ENCODE results near the gene ZFPM1. TPM values are rescaled to one million over a fixed set of nuclear protein-coding genes. Genes with fewer than 3 reads are reported as not detected.

The ZFPM1 gene
- total RNA-seq, 1 donor from 2014 or later = 35.0 TPM

DNA sequence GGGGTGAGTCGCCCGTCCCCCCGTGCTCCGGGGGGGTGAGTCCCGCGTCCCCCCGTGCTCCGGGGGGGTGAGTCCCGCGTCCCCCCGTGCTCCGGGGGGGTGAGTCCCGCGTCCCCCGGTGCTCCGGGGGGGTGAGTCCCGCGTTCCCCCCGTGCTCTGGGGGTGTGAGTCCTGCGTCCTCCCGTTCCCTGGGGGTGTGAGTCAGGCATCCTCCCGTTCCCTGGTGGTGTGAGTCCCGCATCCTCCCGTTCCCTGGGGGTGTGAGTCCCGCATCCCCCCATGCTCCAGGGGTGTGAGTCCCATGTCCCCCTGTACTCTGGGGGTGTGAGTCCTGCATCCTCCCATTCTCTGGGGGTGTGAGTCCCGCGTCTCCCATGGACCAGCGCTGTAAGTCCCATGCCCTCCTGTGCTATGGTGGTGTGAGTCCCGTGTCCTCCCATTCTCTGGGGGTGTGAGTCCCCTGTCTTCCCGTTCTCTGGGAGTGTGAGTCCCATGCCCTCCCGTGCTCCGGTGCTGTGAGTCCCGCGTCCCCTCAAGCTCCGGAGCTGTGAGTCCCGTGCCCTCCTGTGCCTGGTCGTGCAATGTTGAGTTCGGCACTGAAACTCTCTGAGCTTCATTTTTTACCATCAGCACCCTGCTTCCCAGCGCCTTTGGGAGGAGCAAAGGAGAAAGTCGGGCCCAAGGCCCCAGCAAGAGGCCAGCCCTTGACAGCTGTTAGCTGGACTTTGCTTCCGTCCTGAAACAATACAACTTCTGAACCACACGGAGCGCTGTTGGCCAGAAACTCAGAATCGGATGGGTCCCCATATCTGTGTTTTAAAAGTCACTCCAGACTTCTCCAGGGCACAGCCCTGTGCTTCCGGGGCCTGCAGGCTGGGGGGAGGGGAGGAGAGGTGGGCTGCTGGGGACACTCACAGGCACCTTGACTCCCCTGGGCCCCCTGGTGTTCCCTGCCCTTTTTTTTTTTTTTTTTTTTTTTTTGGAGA lies 105.7 kb downstream of the ZFPM1 start:
- Mint-ChIP-seq H3K27me3 (peaks cover 13% of the 10 kb centered on the region), H3K36me3 (ENCODE audit: low read depth) (no peaks in the 10 kb centered on the region), H3K4me3 (no peak overlapping the region), H3K4me1 (peaks cover 5% of the 10 kb centered on the region), H3K9me3 (peaks cover 4% of the 10 kb centered on the region), H3K27ac (no peak overlapping the region)
- TF ChIP-seq, protein P1, sequence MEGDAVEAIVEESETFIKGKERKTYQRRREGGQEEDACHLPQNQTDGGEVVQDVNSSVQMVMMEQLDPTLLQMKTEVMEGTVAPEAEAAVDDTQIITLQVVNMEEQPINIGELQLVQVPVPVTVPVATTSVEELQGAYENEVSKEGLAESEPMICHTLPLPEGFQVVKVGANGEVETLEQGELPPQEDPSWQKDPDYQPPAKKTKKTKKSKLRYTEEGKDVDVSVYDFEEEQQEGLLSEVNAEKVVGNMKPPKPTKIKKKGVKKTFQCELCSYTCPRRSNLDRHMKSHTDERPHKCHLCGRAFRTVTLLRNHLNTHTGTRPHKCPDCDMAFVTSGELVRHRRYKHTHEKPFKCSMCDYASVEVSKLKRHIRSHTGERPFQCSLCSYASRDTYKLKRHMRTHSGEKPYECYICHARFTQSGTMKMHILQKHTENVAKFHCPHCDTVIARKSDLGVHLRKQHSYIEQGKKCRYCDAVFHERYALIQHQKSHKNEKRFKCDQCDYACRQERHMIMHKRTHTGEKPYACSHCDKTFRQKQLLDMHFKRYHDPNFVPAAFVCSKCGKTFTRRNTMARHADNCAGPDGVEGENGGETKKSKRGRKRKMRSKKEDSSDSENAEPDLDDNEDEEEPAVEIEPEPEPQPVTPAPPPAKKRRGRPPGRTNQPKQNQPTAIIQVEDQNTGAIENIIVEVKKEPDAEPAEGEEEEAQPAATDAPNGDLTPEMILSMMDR (IDR thresholded peaks at IDR 0.05) = no peak
- intact Hi-C loops (cut with micrococcal nuclease) = no loop called here
- ChIA-PET POLR2A (no interaction called here), CTCF (no interaction called here)
- peak; percentile 47 for ATAC-seq (ENCODE audit: low read depth)
- no peak for DNase-seq

DNA sequence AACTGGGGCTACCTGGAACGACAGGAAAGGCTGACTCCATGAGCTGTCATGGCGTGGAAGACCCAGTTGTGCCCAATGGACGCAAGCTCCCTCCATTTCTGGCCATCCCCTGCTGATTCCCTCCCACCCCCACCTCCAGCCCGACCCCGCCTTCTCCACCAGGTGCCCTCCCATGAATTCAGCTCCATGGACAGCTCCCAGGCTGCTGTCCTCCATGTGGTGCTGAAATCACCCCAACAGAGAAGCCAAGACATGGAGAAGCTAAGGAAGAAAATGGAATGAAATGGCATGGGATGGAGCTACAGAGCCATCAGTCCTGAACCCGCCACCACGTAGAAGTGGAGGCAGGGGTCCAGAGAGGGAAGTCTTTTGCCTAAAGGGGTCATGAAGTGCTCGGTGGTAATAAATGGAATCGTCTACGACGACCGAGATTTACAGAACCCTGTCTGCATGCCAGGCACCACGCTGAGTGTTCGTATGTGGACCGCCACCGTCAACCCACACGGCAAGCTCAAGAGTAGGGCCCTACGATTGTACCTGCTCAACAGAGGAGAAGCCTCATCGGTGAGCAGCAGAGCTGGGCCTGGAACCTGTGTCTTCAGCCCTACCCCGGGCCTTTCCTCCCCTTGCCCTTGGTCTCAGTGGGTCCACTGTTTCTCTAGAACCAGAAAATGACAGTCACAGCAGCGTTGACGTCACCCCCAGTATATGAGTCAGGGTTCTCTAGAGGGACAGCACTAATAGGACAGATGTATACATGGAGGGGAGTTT lies 107.8 kb downstream of the ZFPM1 start:
- TF ChIP-seq, protein P1 (IDR thresholded peaks at IDR 0.05) = no peak
- peaks cover 5% of the 10 kb centered on the region for H3K4me1 Mint-ChIP-seq
- no peaks in the 10 kb centered on the region for H3K36me3 Mint-ChIP-seq (ENCODE audit: low read depth)
- H3K27me3 Mint-ChIP-seq = peaks cover 10% of the 10 kb centered on the region
- intact Hi-C loops (cut with micrococcal nuclease) = no loop called here
- no peak overlapping the region for H3K4me3 Mint-ChIP-seq
- H3K27ac Mint-ChIP-seq = no peak overlapping the region
- no peak for DNase-seq
- ChIA-PET POLR2A (interaction anchor here (0.5 to 0.8 kb wide), 3 partner anchors 19 to 1004 kb away, joined by 3 to 5 read pairs (median 3); no protein-coding TSS in a partner anchor), CTCF (interaction anchor here (0.6 to 1.2 kb wide), 6 partner anchors 9 to 124 kb away, joined by 3 to 5 read pairs (median 4); partner anchors contain the start of gene ZC3H18)
- H3K9me3 Mint-ChIP-seq = peaks cover 4% of the 10 kb centered on the region
- no peak for ATAC-seq (ENCODE audit: low read depth)

DNA sequence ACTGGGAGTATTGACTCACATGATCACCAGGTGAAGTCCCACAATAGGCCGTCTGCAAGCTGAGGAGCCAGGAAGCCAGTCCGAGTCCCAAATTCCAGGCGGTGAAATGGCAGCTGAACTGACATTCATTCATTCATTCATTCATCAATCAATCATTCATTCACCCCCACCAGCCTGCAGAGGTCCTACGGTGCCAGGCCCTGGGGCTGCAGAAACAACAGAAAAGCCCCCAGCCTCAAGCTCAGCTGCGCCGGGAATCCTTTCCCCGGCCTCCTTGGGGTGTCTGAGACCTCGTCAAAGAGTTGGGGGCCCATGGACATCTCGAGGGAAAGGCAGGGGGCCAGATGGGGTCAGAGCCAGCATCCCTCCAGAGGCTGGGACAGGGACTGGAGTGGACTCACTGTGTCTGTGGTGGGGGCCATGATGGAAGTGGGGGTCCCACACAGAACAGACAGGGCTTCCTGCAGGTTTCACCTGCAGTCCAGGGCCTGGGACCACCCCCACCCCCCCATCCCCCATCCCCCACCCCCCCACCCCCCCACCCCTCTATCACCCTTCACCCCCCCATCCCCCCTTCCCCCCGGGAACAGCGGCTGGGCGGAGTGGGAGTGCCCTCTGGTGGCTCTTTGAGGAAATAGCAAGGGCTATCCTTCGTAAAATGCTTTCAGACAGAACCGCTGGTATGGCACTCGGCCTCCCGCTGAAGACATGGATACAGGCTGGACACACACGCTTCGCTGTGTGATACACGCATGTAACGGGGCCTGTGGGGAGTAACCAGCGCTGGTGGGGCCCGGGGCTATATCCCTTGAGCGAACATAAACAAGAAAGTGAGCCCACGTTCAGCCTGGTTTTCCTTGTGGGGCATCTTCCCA lies 108.6 kb downstream of the ZFPM1 start:
- Mint-ChIP-seq H3K9me3 (no peaks in the 10 kb centered on the region), H3K27me3 (peaks cover 7% of the 10 kb centered on the region), H3K4me3 (no peak overlapping the region), H3K27ac (no peak overlapping the region), H3K4me1 (peaks cover 5% of the 10 kb centered on the region), H3K36me3 (ENCODE audit: low read depth) (no peaks in the 10 kb centered on the region)
- peak; percentile 49 for DNase-seq
- intact Hi-C loops (cut with micrococcal nuclease) = loop anchor here (1.0 kb wide), 3 partner anchors 34 to 118 kb away; no protein-coding TSS in a partner anchor
- CTCF ChIA-PET = interaction anchor here (0.6 to 1.9 kb wide), 8 partner anchors 8 to 124 kb away, joined by 3 to 7 read pairs (median 4); partner anchors contain the start of genes ZC3H18 and ZFPM1
- POLR2A ChIA-PET = interaction anchor here (0.7 to 1.0 kb wide), 2 partner anchors 28 to 417 kb away, joined by 3 to 5 read pairs; no protein-coding TSS in a partner anchor
- TF ChIP-seq, protein P1 (IDR thresholded peaks at IDR 0.05) = no peak
- peak; percentile 94 for ATAC-seq (ENCODE audit: low read depth)

DNA sequence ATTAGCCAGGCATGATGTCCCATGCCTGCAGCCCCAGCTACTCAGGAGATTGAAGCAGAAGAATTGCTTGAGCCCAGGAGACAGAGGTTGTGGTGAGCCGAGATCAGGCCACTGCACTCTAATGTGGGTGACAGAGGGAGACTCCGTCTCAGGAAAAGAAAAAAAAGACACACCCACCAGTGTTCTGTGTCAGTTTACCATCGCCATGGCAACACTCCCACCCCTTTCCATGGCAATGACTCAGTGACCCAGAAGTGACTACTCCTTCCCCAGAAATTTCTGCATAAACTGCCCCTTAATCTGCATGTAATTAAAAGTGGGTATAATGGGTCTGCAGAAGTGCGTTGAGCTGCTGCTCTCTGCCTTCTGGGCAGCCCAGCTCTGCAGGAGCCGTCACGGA lies 113.1 kb downstream of the ZFPM1 start:
- Mint-ChIP-seq H3K36me3 (ENCODE audit: low read depth) (no peaks in the 10 kb centered on the region), H3K27ac (no peak overlapping the region), H3K9me3 (no peaks in the 10 kb centered on the region), H3K4me3 (no peak overlapping the region), H3K4me1 (peaks cover 12% of the 10 kb centered on the region), H3K27me3 (no peaks in the 10 kb centered on the region)
- ChIA-PET CTCF (no interaction called here), POLR2A (no interaction called here)
- ATAC-seq (ENCODE audit: low read depth) = no peak
- intact Hi-C loops (cut with micrococcal nuclease) = no loop called here
- no peak for DNase-seq
- TF ChIP-seq, protein P1 (IDR thresholded peaks at IDR 0.05) = no peak
